HG02884 (cell line): Measurements from ENCODE around the gene TTYH2.

Experiments used
- ATAC-seq: cut with Tn5 transposase; IDR thresholded peaks from one replicate; pipeline ENCODE4 v1.9.1; 2021; ENCODE audit warnings: mild to moderate bottlenecking, moderate library complexity; ENCODE audit not compliant: unreplicated experiment

The TTYH2 gene

GRCh38 chr17:74213861-74214391, 555 bp downstream of the TTYH2 start:
- no peak for ATAC-seq

GRCh38 chr17:74214484-74215341, 1.3 kb downstream of the TTYH2 start:
- ATAC-seq: no peak

GRCh38 chr17:74215342-74215727, 2.0 kb downstream of the TTYH2 start:
- no peak for ATAC-seq

- no peak for ATAC-seq
Observed at GRCh38 chr17:74216505-74216904, 3.1 kb downstream of the TTYH2 start.

GRCh38 chr17:74217037-74217730, 3.8 kb downstream of the TTYH2 start:
- no peak for ATAC-seq

GRCh38 chr17:74217888-74218287, 4.5 kb downstream of the TTYH2 start:
- no peak for ATAC-seq

GRCh38 chr17:74218436-74218835, 5.1 kb downstream of the TTYH2 start:
- no peak for ATAC-seq

GRCh38 chr17:74219576-74220133, 6.3 kb downstream of the TTYH2 start:
- ATAC-seq: no peak

- ATAC-seq: no peak
Observed at GRCh38 chr17:74220219-74220618, 6.8 kb downstream of the TTYH2 start.

- no peak for ATAC-seq
Observed at GRCh38 chr17:74220946-74221818, 7.8 kb downstream of the TTYH2 start.

GRCh38 chr17:74222399-74222798, 9.0 kb downstream of the TTYH2 start:
- ATAC-seq: no peak

GRCh38 chr17:74223901-74224300, 10.5 kb downstream of the TTYH2 start:
- ATAC-seq: no peak

GRCh38 chr17:74224959-74225725, 11.8 kb downstream of the TTYH2 start:
- no peak for ATAC-seq

GRCh38 chr17:74226252-74226651, 12.9 kb downstream of the TTYH2 start:
- no peak for ATAC-seq

- ATAC-seq: no peak
Observed at GRCh38 chr17:74227271-74228080, 14.1 kb downstream of the TTYH2 start.

- ATAC-seq: no peak
Observed at GRCh38 chr17:74228306-74228978, 15.1 kb downstream of the TTYH2 start.

GRCh38 chr17:74230896-74231295, 17.5 kb downstream of the TTYH2 start:
- no peak for ATAC-seq
